Right lung (tissue), 5 donors: ENCODE results near the gene TPST1. TPM values are rescaled to one million over a fixed set of nuclear protein-coding genes. Genes with fewer than 3 reads are reported as not detected.

Experiments
- DNase-seq, 2 donors: peaks; one replicate each; pipeline ENCODE4 v3.0.0-alpha.2; 2013
- polyA plus RNA-seq, 5 donors: library from polyadenylated mRNA; unstranded; fragments of 120-200 nt; gene quantifications; one replicate each; pipeline versions ENCODE4 v1.2.1 to v1.2.3, GENCODE V29; 2013; ENCODE audit warnings: inconsistent platforms in 1 of 5, low replicate concordance in 1 of 5; ENCODE audit not compliant: insufficient read length in 5 of 5, insufficient read depth in 1 of 5

TPST1 gene
- polyA plus RNA-seq, 5 donors: 41.3 to 67.7 (median 54.3) TPM

DNA sequence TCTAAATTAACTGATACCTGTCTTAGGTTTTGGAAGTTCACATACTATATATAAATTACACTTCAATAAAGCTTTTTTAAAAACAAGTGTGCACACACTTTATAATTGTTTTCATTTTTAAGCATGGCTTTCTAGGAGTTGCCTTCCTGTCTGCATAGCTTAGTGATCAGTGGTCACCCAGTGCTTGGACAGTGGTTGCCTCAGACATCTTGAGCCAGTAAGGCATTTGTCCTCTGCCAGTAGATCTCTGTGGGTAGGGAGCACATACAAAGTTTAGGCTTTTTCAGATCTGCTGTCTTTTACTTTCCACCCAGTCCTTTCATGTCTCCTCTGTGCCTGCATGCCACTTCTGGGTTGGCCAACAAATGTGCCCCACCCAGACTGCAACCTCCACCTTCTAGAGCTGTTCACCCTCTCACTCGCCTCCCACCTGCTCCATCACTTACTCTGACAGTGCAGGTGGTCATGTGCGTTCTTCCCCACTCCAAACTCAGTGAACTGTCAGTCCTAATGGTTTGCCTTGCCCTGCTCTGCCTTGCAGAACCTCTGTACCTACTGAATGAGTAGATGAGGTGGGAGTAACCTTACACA lies 31.7 kb downstream of the TPST1 start:
- no peak for DNase-seq

DNA sequence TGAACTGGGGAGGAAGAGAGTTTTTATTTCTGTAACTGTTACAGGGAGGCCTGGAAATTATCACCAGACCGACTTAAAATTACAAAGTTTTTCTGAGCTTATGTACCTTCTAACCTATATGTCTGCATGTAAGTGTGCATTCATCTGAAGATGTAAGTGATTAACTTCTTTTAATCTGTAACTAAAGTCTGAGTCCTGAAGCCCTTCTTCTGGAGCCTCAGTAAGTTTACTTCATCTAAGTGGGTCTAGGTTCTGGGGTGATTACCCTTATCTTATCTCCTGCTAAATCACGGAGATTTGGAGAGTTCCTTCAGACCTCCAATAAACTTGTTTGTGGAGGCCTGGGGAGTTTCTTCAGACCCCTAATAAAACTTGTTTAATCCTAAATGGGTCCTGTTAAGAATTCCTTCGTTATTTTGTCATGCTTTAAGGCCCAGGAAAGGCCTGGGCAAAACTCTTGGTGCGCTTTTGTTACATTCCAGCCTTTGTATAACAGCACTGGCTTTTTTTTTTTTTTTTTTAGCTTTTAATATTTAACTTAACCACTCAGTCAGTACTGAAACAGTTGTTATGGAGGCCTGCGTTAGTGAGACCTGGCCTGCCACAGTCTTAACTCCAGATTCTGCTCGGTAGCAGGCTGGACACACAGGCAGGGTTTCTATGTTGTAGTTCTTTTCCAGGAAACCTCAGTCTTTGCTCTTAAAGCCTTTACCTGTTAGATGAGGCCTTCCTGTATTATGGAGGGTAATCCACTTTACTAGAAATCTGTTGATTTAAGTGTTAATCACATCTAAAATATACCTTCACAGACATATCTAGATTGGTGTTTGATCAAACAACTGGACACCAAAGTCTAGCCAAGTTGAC lies 33.0 kb downstream of the TPST1 start:
- no peak for DNase-seq

GRCh38 chr7:66238773-66239466 lies 33.8 kb downstream of the TPST1 start:
- no peak for DNase-seq

- DNase-seq: no peak
Measured at GRCh38 chr7:66239467-66239856, 34.3 kb downstream of the TPST1 start.

DNA sequence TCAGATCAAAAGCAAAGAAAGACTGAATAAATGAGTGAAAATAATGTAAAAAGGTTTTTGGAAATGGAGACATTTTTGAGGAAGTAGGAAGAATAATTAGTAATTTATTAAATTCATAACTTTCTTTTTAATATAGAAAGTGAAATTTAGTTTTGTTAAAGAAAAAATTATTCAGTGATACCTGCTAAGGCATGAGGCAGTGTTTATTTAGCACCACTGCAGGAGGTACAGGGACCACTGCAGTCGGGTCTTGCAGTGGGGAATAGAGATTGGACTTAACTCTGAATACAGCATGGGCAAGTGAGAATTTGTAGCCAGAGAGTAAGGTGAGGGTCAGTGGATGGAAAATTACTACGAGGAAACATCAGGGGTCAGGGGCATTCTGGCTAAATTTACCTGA lies 39.9 kb downstream of the TPST1 start:
- DNase-seq: no peak

GRCh38 chr7:66246554-66247171 lies 41.5 kb downstream of the TPST1 start:
- no peak for DNase-seq

- DNase-seq: no peak
Measured at GRCh38 chr7:66247380-66248078, 42.4 kb downstream of the TPST1 start.

DNA sequence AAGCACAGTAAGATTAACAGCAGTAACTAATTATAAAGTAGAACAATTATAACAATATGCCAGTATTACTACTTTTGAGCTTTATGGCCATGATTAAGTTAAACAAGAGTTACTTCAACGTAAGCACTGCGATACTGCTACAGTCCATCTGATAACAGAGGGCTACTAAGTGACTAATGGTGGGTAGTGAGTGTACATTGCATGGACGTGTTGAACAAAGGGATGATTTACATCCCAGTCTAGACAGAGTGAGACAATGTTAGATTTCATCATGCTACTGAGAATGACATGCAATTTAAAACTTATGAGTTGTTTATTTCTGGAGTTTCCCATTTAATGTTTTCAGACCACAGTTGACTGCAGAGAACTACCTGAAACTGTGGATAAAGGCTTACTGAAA lies 45.6 kb downstream of the TPST1 start:
- DNase-seq: no peak

- DNase-seq: no peak
Measured at GRCh38 chr7:66255534-66256100, 50.5 kb downstream of the TPST1 start.

- DNase-seq: no peak
Measured at GRCh38 chr7:66256281-66256680, 51.1 kb downstream of the TPST1 start.

- DNase-seq: no peak
Measured at GRCh38 chr7:66257481-66257880, 52.3 kb downstream of the TPST1 start.

DNA sequence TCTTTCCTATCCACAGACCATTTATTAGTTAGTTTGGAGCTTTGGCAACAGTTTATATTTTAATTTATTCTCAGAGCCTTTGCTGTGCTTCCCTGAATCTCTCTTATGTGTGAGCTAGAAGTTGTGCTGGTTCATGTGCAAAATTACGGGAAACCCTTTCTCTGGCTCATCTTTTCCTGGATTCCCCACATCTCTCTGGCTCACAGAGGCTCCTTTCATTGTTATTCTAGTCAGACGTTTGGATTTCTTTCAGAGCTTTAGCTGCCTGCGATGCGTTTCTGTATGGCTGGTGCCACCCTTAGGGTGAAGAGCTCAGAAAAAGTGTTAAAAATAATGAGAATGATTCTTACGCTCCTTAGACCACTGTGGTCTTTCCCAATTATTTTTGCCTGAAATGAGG lies 53.3 kb downstream of the TPST1 start:
- DNase-seq: no peak

DNA sequence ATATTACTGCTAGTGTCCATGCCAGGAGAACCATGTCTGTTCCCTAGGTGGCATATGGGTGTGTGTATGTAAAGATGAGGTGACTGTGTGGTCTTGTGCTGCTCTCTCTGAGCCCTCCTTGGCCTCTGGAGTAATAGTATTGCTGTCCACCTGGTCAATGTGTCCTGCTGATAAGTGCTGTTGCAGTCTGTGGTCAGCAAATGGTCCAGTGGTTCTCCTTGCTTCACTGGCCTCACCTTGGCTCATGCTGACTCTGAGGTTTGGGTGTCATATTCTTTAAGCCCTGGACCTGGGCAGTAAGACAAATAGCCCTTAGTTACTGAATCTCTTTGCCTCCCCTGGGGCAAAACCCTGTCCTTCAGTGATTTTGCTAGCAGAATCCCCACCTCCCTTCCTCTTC lies 56.8 kb downstream of the TPST1 start:
- no peak for DNase-seq

DNA sequence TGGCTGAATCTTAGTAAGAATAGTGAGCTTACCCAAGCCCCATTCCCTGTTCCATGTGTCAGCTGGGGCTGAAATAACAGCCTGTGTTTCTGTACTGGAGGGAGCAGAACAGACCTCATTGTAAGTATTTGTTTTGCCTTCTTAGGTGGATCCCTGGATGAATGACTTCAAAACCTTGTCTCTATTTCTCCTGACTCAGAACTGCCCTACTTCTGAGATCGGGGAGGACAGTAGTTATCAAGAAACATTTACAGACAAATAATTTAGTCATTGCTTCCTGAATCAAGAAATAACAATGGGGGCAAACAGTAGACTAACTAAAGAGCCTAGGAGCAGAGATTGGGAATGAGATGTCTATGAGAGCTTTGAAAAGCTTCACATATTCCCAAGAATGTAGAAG lies 58.8 kb downstream of the TPST1 start:
- DNase-seq: no peak

DNA sequence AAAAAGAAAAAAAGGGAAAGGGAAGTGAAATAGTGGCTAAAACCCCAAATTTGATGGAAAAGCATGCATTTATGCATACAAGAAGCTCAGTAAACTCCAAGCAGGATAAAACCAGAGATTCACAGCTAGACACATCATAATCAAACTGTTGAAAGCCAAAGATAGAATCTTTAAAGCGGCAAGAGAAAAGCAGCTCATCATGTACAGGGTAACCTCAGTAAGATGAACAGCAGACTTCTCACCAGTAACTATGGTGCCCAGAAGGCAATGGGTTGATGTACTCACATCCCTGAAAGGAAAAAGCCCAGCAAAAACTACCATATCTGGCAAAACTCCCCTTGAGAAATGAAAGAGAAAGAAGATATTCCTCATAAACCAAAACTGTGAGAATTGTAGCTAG lies 60.4 kb downstream of the TPST1 start:
- no peak for DNase-seq

GRCh38 chr7:66267249-66267648 lies 62.1 kb downstream of the TPST1 start:
- peak; percentile 62 to 63 for DNase-seq

DNA sequence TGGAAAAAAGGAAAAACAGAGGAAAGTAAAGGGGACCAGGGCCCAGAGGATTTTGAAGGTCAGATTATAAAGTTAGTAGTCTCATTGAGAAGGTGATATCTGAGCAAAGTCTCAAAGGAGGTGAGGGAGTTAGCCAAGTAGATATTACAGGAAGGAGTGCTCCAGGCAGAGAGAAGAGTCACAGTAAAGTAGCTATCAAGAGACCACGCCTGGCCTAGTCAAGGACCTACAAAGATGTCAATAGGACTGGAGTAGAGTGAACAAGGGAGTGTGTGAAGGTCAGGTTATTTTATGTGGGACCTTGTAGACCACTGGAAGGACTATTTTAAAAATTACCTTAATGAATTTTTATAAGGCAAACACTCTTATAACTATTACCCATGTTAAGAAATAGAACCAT lies 64.8 kb downstream of the TPST1 start:
- DNase-seq: no peak

- no peak for DNase-seq
Measured at GRCh38 chr7:66272321-66272720, 67.2 kb downstream of the TPST1 start.

DNA sequence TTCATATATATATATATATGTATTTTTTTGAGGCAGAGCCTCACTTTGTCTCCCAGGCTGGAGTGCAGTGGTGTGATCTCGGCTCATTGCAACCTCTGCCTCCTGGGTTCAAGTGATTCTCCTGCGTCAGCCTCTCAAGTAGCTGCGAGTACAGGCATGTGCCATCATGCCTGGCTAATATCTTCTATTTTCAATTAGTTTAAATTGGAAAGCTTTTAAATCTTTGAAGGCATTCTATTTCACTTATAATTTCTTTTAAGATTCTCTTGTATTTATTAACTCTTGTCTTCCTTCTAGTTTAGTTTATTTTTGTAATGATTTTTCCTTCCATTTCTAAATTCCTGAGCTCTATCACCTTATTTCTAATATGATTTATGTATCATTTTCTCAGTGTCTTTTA lies 71.2 kb downstream of the TPST1 start:
- DNase-seq: no peak

- no peak for DNase-seq
Measured at GRCh38 chr7:66277492-66277891, 72.4 kb downstream of the TPST1 start.

- DNase-seq: no peak
Measured at GRCh38 chr7:66279912-66280311, 74.8 kb downstream of the TPST1 start.
